ENCODE data around the gene ZNF678. TPM values are rescaled to one million over a fixed set of nuclear protein-coding genes. Genes with fewer than 3 reads are reported as not detected.

ZNF678 gene
- polyA plus RNA-seq, 2 of the 4 experiments (the other 2 are of a cell fraction) = 3.5 to 6.9 TPM

GRCh38 chr1:227613526-227613925, 50.2 kb downstream of the ZNF678 start:
- DNase-seq (ENCODE audit: low read depth in 1 of 2, low spot score in 1 of 2) (no peak), ATAC-seq (no peak), FAIRE-seq (no peak)
- H3K4me3 ChIP-seq = no peak overlapping the region
- 62% methylated on average over 1 of the region's 1 CpG for WGBS (ENCODE audit: missing lambda C conversion rate)
- TF ChIP-seq ATOH8 (CRISPR knock-in tag; IDR thresholded peaks at IDR 0.05; ENCODE audit: low read depth) = no peak
- no peak for TF ChIP-seq RFX5 (IDR thresholded peaks at IDR 0.05)
- no peak for TF ChIP-seq JUNB (IDR thresholded peaks at IDR 0.05)
- TF ChIP-seq BHLHE40 (IDR thresholded peaks at IDR 0.05; ENCODE audit: low read depth, low read length) = no peak
- TF ChIP-seq RARB (CRISPR knock-in tag; IDR thresholded peaks at IDR 0.05) = no peak
- no peak for TF ChIP-seq HOXB13 (CRISPR knock-in tag; IDR thresholded peaks at IDR 0.05; ENCODE audit: low read depth)
- no peak for TF ChIP-seq ZSCAN20 (CRISPR knock-in tag; IDR thresholded peaks at IDR 0.05)
- no peak for TF ChIP-seq EP300 (IDR thresholded peaks at IDR 0.05)
- TF ChIP-seq FOSL2 (IDR thresholded peaks at IDR 0.05) = no peak
- no peak for TF ChIP-seq FOSL2 (CRISPR knock-in tag; IDR thresholded peaks at IDR 0.05)
- TF ChIP-seq ELK1 (IDR thresholded peaks at IDR 0.05; ENCODE audit: low read depth, low read length) = no peak
- no peaks in the 10 kb centered on the region for H3K4me1 ChIP-seq
- CTCF ChIA-PET = no interaction called here
- no peak overlapping the region for H3K4me2 ChIP-seq
- no peak overlapping the region for H3K27ac ChIP-seq
- POLR2A ChIA-PET = no interaction called here
- H3K9me3 ChIP-seq = peaks cover 50% of the 10 kb centered on the region

GRCh38 chr1:227621211-227621610, 57.9 kb downstream of the ZNF678 start:
- Histone ChIP-seq H3K4me2 (no peak overlapping the region), H3K4me3 (no peak overlapping the region), H3K27ac (no peak overlapping the region), H3K4me1 (no peaks in the 10 kb centered on the region), H3K9me3 (peaks cover 58% of the 10 kb centered on the region)
- TF ChIP-seq GATA3 (IDR thresholded peaks at IDR 0.05; ENCODE audit: borderline replicate concordance) (no peak), SREBF2 (IDR thresholded peaks at IDR 0.05) (no peak), CEBPB (IDR thresholded peaks at IDR 0.05) (no peak), REST (IDR thresholded peaks at IDR 0.05) (no peak), POLR2AphosphoS2 (conservative IDR thresholded peaks at IDR 0.05; ENCODE audit: low read length) (no peak), NR3C1 (IDR thresholded peaks at IDR 0.05) (no peak)
- ChIA-PET CTCF (no interaction called here), POLR2A (no interaction called here)
- WGBS (ENCODE audit: missing lambda C conversion rate) = 87% methylated on average over 1 of the region's 1 CpG
- FAIRE-seq (no peak), DNase-seq (ENCODE audit: low read depth in 1 of 2, low spot score in 1 of 2) (no peak), ATAC-seq (no peak)

- FAIRE-seq = no peak
- Histone ChIP-seq H3K27ac (no peak overlapping the region), H3K4me2 (no peak overlapping the region), H3K4me1 (no peaks in the 10 kb centered on the region), H3K4me3 (no peak overlapping the region), H3K9me3 (peaks cover 50% of the 10 kb centered on the region)
- no peak for ATAC-seq
- no peak for DNase-seq (ENCODE audit: low read depth in 1 of 2, low spot score in 1 of 2)
- no peak for TF ChIP-seq ESRRA (IDR thresholded peaks at IDR 0.05; ENCODE audit: borderline replicate concordance, low read length)
- no peak for TF ChIP-seq POLR2AphosphoS2 (conservative IDR thresholded peaks at IDR 0.05; ENCODE audit: low read length)
- no peak for TF ChIP-seq CTCF (IDR thresholded peaks at IDR 0.05)
- TF ChIP-seq USF2 (IDR thresholded peaks at IDR 0.05) = no peak
- TF ChIP-seq MAFK (IDR thresholded peaks at IDR 0.05; ENCODE audit: partially characterized antibody) = no peak
- no peak for TF ChIP-seq E2F6 (IDR thresholded peaks at IDR 0.05; ENCODE audit: borderline replicate concordance, low read depth)
- no peak for TF ChIP-seq EHF (CRISPR knock-in tag; IDR thresholded peaks at IDR 0.05)
- TF ChIP-seq RARB (CRISPR knock-in tag; IDR thresholded peaks at IDR 0.05) = no peak
- no peak for TF ChIP-seq CEBPB (IDR thresholded peaks at IDR 0.05)
- no peak for TF ChIP-seq HOXB13 (CRISPR knock-in tag; IDR thresholded peaks at IDR 0.05; ENCODE audit: low read depth)
- no peak for TF ChIP-seq RCOR1 (IDR thresholded peaks at IDR 0.05; ENCODE audit: low read depth, low read length)
- ChIA-PET POLR2A (no interaction called here), CTCF (interaction anchor here (1.0 kb wide), 1 partner anchor 107 kb away, joined by 3 read pairs; no protein-coding TSS in a partner anchor)
- WGBS (ENCODE audit: missing lambda C conversion rate) = 44% methylated on average over 1 of the region's 1 CpG
Measured at GRCh38 chr1:227622739-227623475, 59.6 kb downstream of the ZNF678 start.
